Endothelial cell of umbilical vein (primary cell): Measurements from ENCODE around the gene ACSL6. TPM values are rescaled to one million over a fixed set of nuclear protein-coding genes. Genes with fewer than 3 reads are reported as not detected.

Source experiments
- BruUV-seq: library from RNA; stranded (reverse); fragments of 400-500 nt; replicated peaks from 2 replicates; lab custom pipeline; 2021; lab: Mats Ljungman, UMichigan
- CTCF ChIA-PET: fragments of 300-600, 350-600 bp; sonication (Branson Sonifier 250); formaldehyde crosslinking; loops from one replicate; lab custom pipeline; 2021; ENCODE audit warnings: antibody characterized with exemption, inconsistent platforms; lab: Charles Lee
- POLR2A ChIA-PET: fragments of 300-600, 350-600 bp; sonication (Branson Sonifier 250); formaldehyde crosslinking; loops from one replicate; lab custom pipeline; 2021; ENCODE audit warnings: antibody characterized with exemption, inconsistent platforms; lab: Charles Lee
- DNase-seq: peaks from one replicate; pipeline ENCODE4 v3.0.0-alpha.2; 2011; ENCODE audit warnings: low read depth, low spot score
- FAIRE-seq: peaks from 2 replicates; lab custom pipeline; 2011; peaks lifted over from hg19 to GRCh38; lab: Jason Lieb, UNC
- H2AFZ ChIP-seq: 2 replicates; pipeline ENCODE4 v1.6.0; 2012; ENCODE audit warnings: low read depth, low read length, control low read depth, inconsistent platforms
- H3K27ac ChIP-seq: 2 replicates; pipeline ENCODE4 v1.5.1; 2011; ENCODE audit warnings: low read depth, mild to moderate bottlenecking, control low read depth, low read length, moderate library complexity; ENCODE audit not compliant: insufficient read depth
- H3K27me3 ChIP-seq, 2 experiments: 2 replicates each; pipeline versions ENCODE4 v1.6.0 to v1.6.1; 2011; ENCODE audit warnings: low read length in 2 of 2, mixed read lengths in 1 of 2; ENCODE audit not compliant: control insufficient read depth in 2 of 2, insufficient read depth in 2 of 2
- H3K36me3 ChIP-seq, 2 experiments: 2 replicates in 1 of 2; 3 replicates in 1 of 2; pipeline ENCODE4 v1.5.1; 2011; ENCODE audit warnings: low read length in 2 of 2, mild to moderate bottlenecking in 1 of 2, moderate library complexity in 1 of 2; ENCODE audit not compliant: control insufficient read depth in 2 of 2, insufficient read depth in 2 of 2; ENCODE audit errors: extremely low read depth in 1 of 2
- H3K4me1 ChIP-seq: 3 replicates; pipeline ENCODE4 v1.5.1; 2011; ENCODE audit warnings: mild to moderate bottlenecking, low read length; ENCODE audit not compliant: control insufficient read depth, insufficient read depth; ENCODE audit errors: extremely low read depth
- H3K4me2 ChIP-seq: 2 replicates; pipeline ENCODE4 v1.6.1; 2011; ENCODE audit warnings: low read length, control low read depth, mixed read lengths; ENCODE audit not compliant: insufficient read depth
- H3K4me3 ChIP-seq, 3 experiments: fragments of 200-600 bp in 1 of 3; sonication (generic), shearing (Covaris generic) in 1 of 3; replicated peaks in 1 of 3; 2 replicates each; pipeline ENCODE4 v1.5.1; 2011 to 2016; ENCODE audit warnings: control low read depth in 3 of 3, low read length in 3 of 3, mild to moderate bottlenecking in 2 of 3, inconsistent platforms in 1 of 3, low read depth in 1 of 3, moderate library complexity in 1 of 3; ENCODE audit not compliant: insufficient read depth in 1 of 3
- H3K79me2 ChIP-seq: 2 replicates; pipeline ENCODE4 v1.6.0; 2012; ENCODE audit warnings: low read length, inconsistent platforms; ENCODE audit not compliant: control insufficient read depth, insufficient read depth
- H3K9ac ChIP-seq: replicated peaks from 2 replicates; pipeline ENCODE3; 2011; ENCODE audit warnings: low read length, control low read depth; ENCODE audit not compliant: insufficient read depth; ENCODE audit errors: extremely low read depth
- H3K9me1 ChIP-seq: replicated peaks from 3 replicates; pipeline ENCODE4 v1.6.0; 2011; ENCODE audit warnings: mild to moderate bottlenecking, low read length; ENCODE audit not compliant: control insufficient read depth, insufficient read depth; ENCODE audit errors: extremely low read depth
- H3K9me3 ChIP-seq: replicated peaks from 2 replicates; pipeline ENCODE4 v1.5.1; 2012; ENCODE audit warnings: low read length, inconsistent platforms; ENCODE audit not compliant: control insufficient read depth, insufficient read depth
- H4K20me1 ChIP-seq: replicated peaks from 2 replicates; pipeline ENCODE3; 2011; ENCODE audit warnings: mild to moderate bottlenecking, low read length; ENCODE audit not compliant: control insufficient read depth, insufficient read depth; ENCODE audit errors: extremely low read depth
- CTCF ChIP-seq, 2 donors: IDR thresholded peaks; 1 replicate in 1 of 2; 2 replicates in 1 of 2; pipeline ENCODE4 v1.5.1; 2011; ENCODE audit warnings: low read length in 2 of 2, mild to moderate bottlenecking in 2 of 2, moderate library complexity in 2 of 2, control low read depth in 1 of 2, inconsistent platforms in 1 of 2, low read depth in 1 of 2; ENCODE audit not compliant: insufficient read depth in 1 of 2; ENCODE audit errors: extremely low read depth in 1 of 2
- EZH2 ChIP-seq: IDR thresholded peaks from 2 replicates; pipeline ENCODE4 v1.6.1; 2012; ENCODE audit warnings: borderline replicate concordance, low read depth, mild to moderate bottlenecking, moderate library complexity, low read length, inconsistent platforms; ENCODE audit not compliant: severe bottlenecking
- FOS ChIP-seq: IDR thresholded peaks from 2 replicates; pipeline ENCODE4 v1.6.1; 2011; ENCODE audit warnings: mild to moderate bottlenecking, low read length, moderate library complexity, borderline replicate concordance; ENCODE audit not compliant: insufficient read depth
- GATA2 ChIP-seq: IDR thresholded peaks from 2 replicates; pipeline ENCODE4 v1.7.0; 2011; ENCODE audit warnings: low read depth, mild to moderate bottlenecking, moderate library complexity, mixed read lengths, low read length; ENCODE audit not compliant: insufficient read length, insufficient read depth
- JUN ChIP-seq: IDR thresholded peaks from 2 replicates; pipeline ENCODE4 v1.6.1; 2011; ENCODE audit warnings: borderline replicate concordance, low read depth; ENCODE audit not compliant: insufficient read length, insufficient read depth
- MAX ChIP-seq: IDR thresholded peaks from 2 replicates; pipeline ENCODE4 v1.6.1; 2011; ENCODE audit not compliant: insufficient read depth, insufficient read length
- MYC ChIP-seq: IDR thresholded peaks from one replicate; pipeline ENCODE4 v1.6.1; 2011; ENCODE audit warnings: mild to moderate bottlenecking, low read depth, low read length
- POLR2A ChIP-seq: IDR thresholded peaks from 2 replicates; pipeline ENCODE4 v1.6.1; 2012; ENCODE audit warnings: low read depth, mild to moderate bottlenecking, control low read depth, low read length
- POLR2AphosphoS5 ChIP-seq: IDR thresholded peaks from 2 replicates; pipeline ENCODE4 v1.6.1; 2012; ENCODE audit warnings: low read depth, mild to moderate bottlenecking, control low read depth, low read length, moderate library complexity; ENCODE audit not compliant: insufficient read depth
- dilution Hi-C: fragments of 300-500 bp; cut with MboI; formaldehyde crosslinking; loops from one replicate; pipeline ENCODE4 v1.15.0; 2019; ENCODE audit warnings: low sequenced_read_pairs; ENCODE audit not compliant: extremely low pct_ligation_motif_present
- intact Hi-C: fragments of 100-400 bp; cut with micrococcal nuclease; formaldehyde crosslinking; loops from one replicate; pipeline ENCODE4 v1.10.0; 2022
- polyA plus RNA-seq, 4 experiments: library from polyadenylated mRNA; depleted of rRNA in 3 of 4; stranded (reverse) in 3 of 4; unstranded in 1 of 4; fragments of >200 nt; gene quantifications; 2 replicates each; pipeline versions ENCODE4 v1.2.1 to v1.2.3, GENCODE V29; 2011 to 2012; ENCODE audit warnings: missing spikeins in 1 of 4
- total RNA-seq: library from RNA; stranded (reverse); gene quantifications from 2 replicates; pipeline ENCODE4 v1.2.3, GENCODE V29; 2021

ACSL6 gene
- total and polyA plus RNA-seq, 2 donors (not counting 3 experiments of a cell fraction or from before 2014, with no cell fraction given), result not detected

- H3K27me3 ChIP-seq, result no peaks in the 10 kb centered on the region
- H3K9me1 ChIP-seq, result no peaks in the 10 kb centered on the region
- TF ChIP-seq MAX (no peak), POLR2AphosphoS5 (peak; percentile 75), JUN (peak; percentile 24), GATA2 (peak; percentile 80), MYC (no peak), CTCF (IDR thresholded peaks at IDR 0.05; ENCODE audit: extremely low read depth in 1 of 2, insufficient read depth in 1 of 2, low read depth in 1 of 2, low read length in 2 of 2) (no peak), POLR2A (peak; percentile 40), EZH2 (no peak), FOS (no peak)
- H3K4me1 ChIP-seq, result peaks cover 17% of the 10 kb centered on the region
- no peaks in the 10 kb centered on the region for H3K36me3 ChIP-seq
- intact Hi-C loops (loop anchor here (1.0 to 5.0 kb wide), 2 partner anchors 181 to 199 kb away; partner anchors contain the start of gene FNIP1), dilution Hi-C loops (no loop called here)
- H3K27ac ChIP-seq, result peak overlapping the region; percentile 26
- no peaks in the 10 kb centered on the region for H3K9me3 ChIP-seq
- H4K20me1 ChIP-seq, result no peaks in the 10 kb centered on the region
- H3K4me3 ChIP-seq, result no peak overlapping the region
- H2AFZ ChIP-seq, result no peak overlapping the region
- ChIA-PET CTCF (interaction anchor here (0.7 to 2.0 kb wide), 6 partner anchors 8 to 419 kb away, joined by 3 to 13 read pairs (median 3); no protein-coding TSS in a partner anchor), POLR2A (interaction anchor here (0.6 kb wide), 1 partner anchor 622 kb away, joined by 5 read pairs; no protein-coding TSS in a partner anchor)
- H3K9ac ChIP-seq, result no peak overlapping the region
- H3K4me2 ChIP-seq, result peak overlapping the region; percentile 19
- H3K79me2 ChIP-seq, result no peaks in the 10 kb centered on the region
- DNase-seq (peak; percentile 94), FAIRE-seq (peak; percentile 82)
- BruUV-seq, result no TSS peak
Observed at GRCh38 chr5:131996210-131997025, 15.0 kb downstream of the ACSL6 start.
